SJSA1 (cell line): ENCODE data around the gene SBF2. TPM values are rescaled to one million over a fixed set of nuclear protein-coding genes. Genes with fewer than 3 reads are reported as not detected.
"Not testable (repeated sequence)": the region's sequence is repeated elsewhere in the genome, so short reads cannot be mapped to it uniquely, and the experiment has no call there.

ENCODE experiments used
- DNase-seq, 2 experiments: peaks; one replicate each; pipeline ENCODE4 v3.0.0-alpha.2; 2015 to 2020; ENCODE audit warnings: low spot score in 2 of 2, low read depth in 1 of 2
- H3K27ac ChIP-seq: fragments of 250-450 bp; sonication (Bioruptor Pico); 2 replicates; pipeline ENCODE4 v1.5.1; 2020; ENCODE audit warnings: mild to moderate bottlenecking, moderate library complexity
- H3K27me3 ChIP-seq: fragments of 250-450 bp; sonication (Bioruptor Pico); replicated peaks from 2 replicates; pipeline ENCODE4 v1.5.1; 2020; ENCODE audit warnings: mild to moderate bottlenecking, moderate library complexity
- H3K36me3 ChIP-seq: fragments of 250-450 bp; sonication (Bioruptor Pico); 2 replicates; pipeline ENCODE4 v1.5.1; 2020; ENCODE audit warnings: mild to moderate bottlenecking
- H3K4me1 ChIP-seq: fragments of 250-450 bp; sonication (Bioruptor Pico); replicated peaks from 2 replicates; pipeline ENCODE4 v1.6.1; 2021; ENCODE audit warnings: mild to moderate bottlenecking
- H3K4me3 ChIP-seq: fragments of 250-450 bp; sonication (Bioruptor Pico); 2 replicates; pipeline ENCODE4 v1.5.1; 2020; ENCODE audit warnings: mild to moderate bottlenecking
- H3K9me3 ChIP-seq: fragments of 250-450 bp; sonication (Bioruptor Pico); replicated peaks from 2 replicates; pipeline ENCODE4 v1.5.1; 2020; ENCODE audit warnings: mild to moderate bottlenecking
- total RNA-seq: library from RNA; depleted of rRNA; stranded (reverse); fragments of >200 nt; shearing (Covaris generic); gene quantifications from 2 replicates; pipeline ENCODE4 v1.2.3, GENCODE V29; 2014

SBF2 gene
- total RNA-seq, 1 experiment from 2014 or later, result 29.7 TPM

DNA sequence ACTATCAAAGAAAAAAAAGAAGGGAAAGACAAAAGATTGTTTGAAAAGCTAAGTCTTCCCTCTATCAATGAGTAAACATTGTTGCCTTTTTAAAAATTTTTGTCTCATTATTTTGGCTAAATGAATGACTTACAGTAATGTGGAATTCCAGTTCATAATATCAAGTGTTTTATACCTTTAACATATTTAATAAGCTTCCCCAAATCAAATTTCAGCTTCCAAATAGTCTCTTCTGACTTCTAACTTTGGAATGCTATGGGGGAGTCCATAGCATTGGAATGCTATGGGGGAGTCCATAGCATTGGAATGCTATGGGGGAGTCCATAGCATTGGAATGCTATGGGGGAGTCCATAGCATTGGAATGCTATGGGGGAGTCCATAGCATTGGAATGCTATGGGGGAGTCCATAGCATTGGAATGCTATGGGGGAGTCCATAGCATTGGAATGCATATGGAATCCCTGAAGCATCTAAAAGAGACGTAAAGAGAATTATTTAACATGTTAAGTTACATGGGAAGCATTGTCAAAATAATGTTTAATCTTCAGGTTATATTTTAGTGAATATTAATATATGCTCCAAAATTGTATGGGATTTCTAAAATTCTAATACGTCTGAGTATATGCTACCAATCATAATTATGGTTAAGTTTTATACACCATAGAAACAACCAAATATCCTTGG, 44.4 kb downstream of the SBF2 start:
- not testable (repeated sequence) for H3K27me3 ChIP-seq, DNase-seq, H3K27ac ChIP-seq, H3K9me3 ChIP-seq, H3K4me3 ChIP-seq, H3K36me3 ChIP-seq, H3K4me1 ChIP-seq

DNA sequence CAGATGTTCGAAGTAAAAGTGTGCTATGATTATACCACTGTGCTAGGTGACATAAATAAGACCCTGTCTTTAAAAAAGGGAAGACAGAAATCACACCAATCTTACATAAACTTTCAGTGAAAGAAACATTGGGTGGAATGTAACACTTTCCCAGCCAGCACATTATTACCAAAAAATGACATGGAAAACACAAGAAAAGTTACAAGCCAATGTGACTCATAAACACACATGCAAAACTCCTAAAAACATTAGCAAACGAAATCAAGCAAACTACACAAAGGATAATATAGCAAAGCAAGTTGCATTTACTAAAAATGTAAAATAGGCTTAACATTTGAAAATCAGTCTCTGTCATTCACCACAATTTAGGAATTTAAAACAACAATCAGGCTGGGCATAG, 47.0 kb downstream of the SBF2 start:
- Histone ChIP-seq H3K4me1 (no peaks in the 10 kb centered on the region), H3K4me3 (no peak overlapping the region), H3K9me3 (no peaks in the 10 kb centered on the region), H3K36me3 (no peaks in the 10 kb centered on the region), H3K27ac (no peak overlapping the region), H3K27me3 (no peaks in the 10 kb centered on the region)
- no peak for DNase-seq

DNA sequence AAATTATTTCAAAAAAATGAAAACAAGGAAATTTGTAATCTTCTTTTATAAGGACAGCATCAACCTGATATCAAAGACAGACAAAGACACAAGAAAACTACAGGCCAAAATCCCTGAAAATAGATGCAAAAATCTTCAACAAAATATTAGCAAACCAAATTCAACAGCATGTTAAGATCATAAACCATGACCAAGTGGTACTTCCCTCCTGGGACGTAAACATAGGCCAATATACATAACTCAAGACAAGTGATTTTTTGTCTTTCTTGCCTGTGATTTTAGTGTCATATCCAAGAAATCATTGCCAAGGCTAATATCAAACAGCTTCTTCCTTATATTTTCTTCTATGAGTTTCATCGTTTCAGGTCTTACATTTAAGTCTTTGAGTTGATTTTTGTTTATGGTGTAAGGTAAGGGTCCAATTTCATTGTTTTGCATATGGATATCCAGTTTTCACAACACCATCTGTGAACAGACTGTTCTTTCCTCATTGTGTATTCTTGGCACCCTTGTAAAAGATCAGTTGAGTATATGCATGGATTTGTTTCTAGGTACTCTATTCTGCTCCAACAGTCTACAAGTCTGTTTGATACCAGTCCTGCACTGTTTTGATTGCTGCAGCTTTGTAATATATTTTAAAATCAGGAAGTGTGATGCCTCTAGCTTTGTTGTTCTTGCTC, 50.0 kb downstream of the SBF2 start:
- no peak for DNase-seq
- H3K27ac ChIP-seq, result no peak overlapping the region
- H3K27me3 ChIP-seq, result no peaks in the 10 kb centered on the region
- no peaks in the 10 kb centered on the region for H3K4me1 ChIP-seq
- H3K36me3 ChIP-seq, result no peaks in the 10 kb centered on the region
- no peak overlapping the region for H3K4me3 ChIP-seq
- H3K9me3 ChIP-seq, result no peaks in the 10 kb centered on the region

DNA sequence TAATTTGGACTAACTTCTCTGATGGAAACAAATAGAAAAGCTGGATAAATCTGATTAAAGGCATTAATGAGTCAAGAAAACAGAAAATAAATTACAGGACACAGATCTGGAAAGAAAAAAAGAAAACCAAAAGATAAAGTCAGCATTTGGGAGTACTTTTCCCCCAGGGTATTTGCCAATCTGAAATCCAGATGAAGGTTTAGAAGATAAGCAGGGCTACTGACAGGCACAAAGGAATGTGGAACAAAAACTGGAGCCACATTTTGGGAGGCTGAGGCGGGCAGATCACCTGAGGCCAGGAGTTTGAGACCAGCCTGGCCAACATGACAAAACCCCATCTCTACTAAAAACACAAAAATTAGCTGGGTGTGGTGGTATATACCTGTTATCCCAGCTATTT, 57.2 kb downstream of the SBF2 start:
- Histone ChIP-seq H3K36me3 (peaks cover 1% of the 10 kb centered on the region; the same call in 1 of the 2 replicates), H3K4me3 (no peak overlapping the region), H3K27ac (no peak overlapping the region), H3K4me1 (no peaks in the 10 kb centered on the region), H3K9me3 (no peaks in the 10 kb centered on the region), H3K27me3 (no peaks in the 10 kb centered on the region)
- no peak for DNase-seq

DNA sequence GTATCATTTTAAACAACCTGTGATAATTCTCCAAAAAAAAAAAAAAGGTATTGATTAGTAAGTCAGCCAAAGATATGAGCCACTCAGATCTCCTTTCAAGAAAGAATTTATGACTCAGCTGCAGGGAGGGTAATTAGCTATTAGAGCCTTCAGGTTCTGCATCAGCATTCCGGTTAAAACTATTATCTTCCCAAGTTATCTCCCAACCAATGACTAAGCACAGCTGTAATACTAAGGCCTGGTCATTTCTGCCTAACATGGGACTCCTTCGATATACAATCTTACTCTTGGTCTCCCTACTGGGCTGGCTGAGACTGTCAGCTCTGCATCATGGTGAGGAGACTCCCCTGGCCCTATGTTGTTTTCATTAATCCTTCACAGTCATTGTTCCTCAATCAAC, 60.4 kb downstream of the SBF2 start:
- Histone ChIP-seq H3K27ac (no peak overlapping the region), H3K4me1 (no peaks in the 10 kb centered on the region)

DNA sequence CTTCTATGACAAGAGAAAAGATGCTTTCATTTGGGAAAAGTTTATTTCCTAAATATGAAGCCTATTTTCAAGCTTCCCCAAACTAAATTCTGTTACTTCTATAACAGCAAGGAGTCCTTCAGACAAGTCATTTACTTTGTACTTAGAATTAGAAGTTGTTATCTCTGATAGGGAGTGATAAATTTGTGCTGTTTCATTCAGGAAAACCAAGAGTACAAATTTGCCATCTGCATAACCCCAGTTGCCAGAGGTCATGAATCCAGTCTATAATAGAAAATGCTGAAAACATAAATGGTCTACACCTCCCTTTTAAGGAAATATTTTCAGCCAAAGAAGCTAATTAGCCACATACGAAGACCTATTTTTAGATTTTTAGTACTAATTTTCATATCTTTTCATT, 61.3 kb downstream of the SBF2 start:
- H3K36me3 ChIP-seq, result peaks cover 5% of the 10 kb centered on the region; the same call in 1 of the 2 replicates
- no peak for DNase-seq
- no peak overlapping the region for H3K4me3 ChIP-seq
- H3K27ac ChIP-seq, result no peak overlapping the region
- no peaks in the 10 kb centered on the region for H3K9me3 ChIP-seq
- no peaks in the 10 kb centered on the region for H3K27me3 ChIP-seq
- no peaks in the 10 kb centered on the region for H3K4me1 ChIP-seq

More for the DNA sequence above, 60.4 kb downstream of the SBF2 start:
- no peaks in the 10 kb centered on the region for H3K9me3 ChIP-seq
- no peaks in the 10 kb centered on the region for H3K27me3 ChIP-seq
- H3K36me3 ChIP-seq, result peaks cover 5% of the 10 kb centered on the region; the same call in 1 of the 2 replicates
- no peak overlapping the region for H3K4me3 ChIP-seq
- no peak for DNase-seq

DNA sequence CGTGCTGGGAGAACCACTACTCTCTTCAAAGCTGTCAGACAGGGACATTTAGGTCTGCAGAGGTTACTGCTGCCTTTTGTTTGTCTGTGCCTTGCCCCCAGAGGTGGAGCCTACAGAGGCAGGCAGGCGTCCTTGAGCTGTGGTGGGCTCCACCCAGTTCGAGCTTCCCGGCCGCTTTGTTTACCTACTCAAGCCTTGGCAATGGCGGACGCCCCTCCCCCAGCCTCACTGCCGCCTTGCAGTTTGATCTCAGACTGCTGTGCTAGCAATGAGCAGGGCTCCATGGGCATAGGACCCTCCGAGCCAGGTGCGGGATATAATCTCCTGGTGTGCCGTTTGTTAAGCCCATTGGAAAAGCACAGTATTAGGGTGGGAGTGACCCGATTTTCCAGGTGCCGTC, 62.2 kb downstream of the SBF2 start:
- not testable (repeated sequence) for H3K27me3 ChIP-seq, H3K36me3 ChIP-seq, DNase-seq, H3K27ac ChIP-seq, H3K4me3 ChIP-seq, H3K9me3 ChIP-seq, H3K4me1 ChIP-seq

DNA sequence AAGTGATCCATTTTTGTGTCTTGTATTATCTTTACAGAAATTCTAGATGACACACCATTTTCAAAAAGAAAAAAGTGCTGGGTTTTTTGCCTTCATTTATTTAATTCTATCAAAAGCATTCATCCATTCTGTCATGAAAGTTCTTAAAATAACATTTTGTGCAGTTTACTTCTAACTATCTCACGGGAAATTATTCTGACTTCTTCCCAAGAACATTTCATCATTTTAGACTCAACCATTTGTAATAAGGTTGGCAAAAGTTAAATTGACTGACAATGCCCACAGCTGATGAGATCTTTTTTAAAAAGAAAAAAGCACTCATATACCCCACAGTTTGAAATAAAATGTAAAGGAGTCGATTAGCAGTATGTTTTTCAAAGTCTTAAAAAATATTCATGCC, 68.5 kb downstream of the SBF2 start:
- Histone ChIP-seq H3K36me3 (no peaks in the 10 kb centered on the region), H3K9me3 (no peaks in the 10 kb centered on the region), H3K4me1 (no peaks in the 10 kb centered on the region), H3K27ac (no peak overlapping the region), H3K4me3 (no peak overlapping the region), H3K27me3 (no peaks in the 10 kb centered on the region)
- DNase-seq, result no peak

DNA sequence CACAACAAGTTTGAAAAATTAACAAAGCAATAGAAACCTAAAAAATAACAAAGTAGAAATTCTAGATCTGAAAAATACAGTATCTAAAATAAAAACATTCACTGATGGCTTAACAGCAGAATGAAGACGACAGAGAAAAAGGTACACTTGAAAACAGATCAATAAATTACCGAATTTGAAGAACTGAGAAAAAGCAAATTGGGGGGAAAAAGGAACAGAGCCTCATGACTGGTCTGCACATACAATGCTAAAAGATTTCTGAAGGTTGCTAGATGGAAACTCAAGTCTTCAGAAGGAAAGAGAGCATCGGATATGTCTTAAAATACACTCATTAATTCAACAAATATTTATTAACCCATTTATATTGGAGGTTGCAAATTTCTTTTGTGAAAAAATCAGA, 71.6 kb downstream of the SBF2 start:
- DNase-seq, result no peak
- Histone ChIP-seq H3K4me1 (no peaks in the 10 kb centered on the region), H3K4me3 (no peak overlapping the region)

DNA sequence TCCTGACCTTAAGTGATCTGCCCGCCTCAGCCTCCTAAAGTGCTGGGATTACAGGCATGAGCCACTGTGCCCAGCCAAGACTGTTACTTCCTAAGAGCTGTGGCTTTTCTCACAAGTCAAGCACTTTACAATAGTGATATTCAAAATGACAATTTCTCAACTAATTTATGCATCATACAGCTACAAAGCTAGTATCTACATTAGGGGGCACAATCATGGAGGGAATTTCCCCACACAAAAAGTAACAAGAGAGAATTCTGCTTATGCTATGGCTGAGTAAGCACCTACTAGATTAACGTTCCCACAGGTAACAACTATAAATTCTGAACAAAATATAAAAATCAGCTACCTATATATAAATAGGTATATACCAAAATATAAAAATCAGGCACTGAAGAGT, 72.7 kb downstream of the SBF2 start:
- no peaks in the 10 kb centered on the region for H3K4me1 ChIP-seq
- H3K36me3 ChIP-seq, result no peaks in the 10 kb centered on the region
- no peak for DNase-seq
- H3K4me3 ChIP-seq, result no peak overlapping the region
- H3K27me3 ChIP-seq, result no peaks in the 10 kb centered on the region
- no peaks in the 10 kb centered on the region for H3K9me3 ChIP-seq
- H3K27ac ChIP-seq, result no peak overlapping the region

More for the DNA sequence above, 71.6 kb downstream of the SBF2 start:
- H3K36me3 ChIP-seq, result no peaks in the 10 kb centered on the region
- no peak overlapping the region for H3K27ac ChIP-seq
- no peaks in the 10 kb centered on the region for H3K9me3 ChIP-seq
- no peaks in the 10 kb centered on the region for H3K27me3 ChIP-seq

DNA sequence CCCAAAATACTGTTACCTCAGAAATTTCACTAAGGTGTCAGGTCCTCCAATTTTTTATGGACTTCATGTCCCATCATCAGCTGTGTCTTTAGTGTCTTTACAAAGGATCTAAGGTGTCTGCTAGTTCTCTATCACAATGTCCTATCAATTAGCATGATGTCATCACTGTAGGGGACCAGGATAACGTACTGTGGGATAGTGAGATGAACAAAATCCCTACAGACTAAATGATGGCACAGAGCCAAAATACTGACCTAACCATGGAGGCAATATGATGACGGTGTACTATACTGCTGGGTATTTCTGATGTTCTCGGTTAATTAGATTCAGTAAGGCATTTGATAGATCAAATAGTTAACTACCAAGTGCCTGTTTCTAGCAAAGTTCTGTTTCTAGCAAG, 82.5 kb downstream of the SBF2 start:
- Histone ChIP-seq H3K4me3 (no peak overlapping the region), H3K9me3 (no peaks in the 10 kb centered on the region)

DNA sequence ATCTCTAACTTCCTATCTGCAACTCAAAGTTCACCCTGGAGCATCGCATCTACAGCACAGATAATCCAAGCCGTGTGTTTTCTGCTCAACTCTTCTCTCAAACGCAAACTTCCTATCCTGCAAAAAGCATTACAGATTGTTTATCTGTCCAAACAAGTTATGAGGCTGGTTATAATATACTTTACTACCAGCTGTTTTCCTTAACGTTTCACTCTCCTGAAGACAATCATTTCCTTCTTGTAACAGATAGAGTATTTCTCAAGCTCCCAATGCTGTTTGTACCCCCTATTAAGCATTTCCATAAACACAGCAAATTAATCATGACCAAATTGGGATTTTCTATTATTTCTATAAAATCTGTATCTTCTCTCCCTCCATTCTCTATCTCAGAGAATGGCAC, 84.7 kb downstream of the SBF2 start:
- no peaks in the 10 kb centered on the region for H3K27me3 ChIP-seq
- 0 out of 2 replicates have a peak, but pooled peaks cover 4% of the 10 kb centered on the region for H3K9me3 ChIP-seq
- no peak overlapping the region for H3K4me3 ChIP-seq
- H3K4me1 ChIP-seq, result peaks cover 2% of the 10 kb centered on the region; the same call in 1 of the 2 replicates
- peaks cover 4% of the 10 kb centered on the region; the same call in 1 of the 2 replicates for H3K36me3 ChIP-seq
- no peak overlapping the region for H3K27ac ChIP-seq
- no peak for DNase-seq

More for the DNA sequence above, 82.5 kb downstream of the SBF2 start:
- Histone ChIP-seq H3K27ac (no peak overlapping the region), H3K27me3 (no peaks in the 10 kb centered on the region), H3K36me3 (no peaks in the 10 kb centered on the region), H3K4me1 (no peaks in the 10 kb centered on the region)
- DNase-seq, result no peak

DNA sequence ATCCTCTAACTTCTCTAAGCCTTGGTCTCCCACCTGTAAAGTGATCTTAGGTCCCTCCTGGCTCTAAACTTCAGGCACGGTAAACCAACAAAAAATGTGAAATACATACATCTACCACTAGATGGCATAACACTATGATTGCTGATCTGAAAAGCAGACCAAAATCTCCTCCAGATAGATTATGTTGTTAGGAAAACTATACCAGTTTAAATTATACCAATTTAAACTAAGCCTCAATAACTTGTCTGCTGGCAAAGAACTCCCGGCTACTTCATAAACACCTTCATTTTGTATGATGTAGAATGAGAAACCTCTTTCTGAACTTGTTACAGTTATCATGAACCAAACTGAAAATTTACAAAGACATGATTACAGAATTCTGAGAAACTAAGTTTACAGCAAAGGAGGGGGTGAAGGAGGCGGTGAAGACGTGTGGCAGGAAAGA, 85.9 kb downstream of the SBF2 start:
- DNase-seq, result peak in 1 of 2 experiments; percentile 50
- Histone ChIP-seq H3K9me3 (peaks cover 9% of the 10 kb centered on the region; the same call in 1 of the 2 replicates), H3K27me3 (no peaks in the 10 kb centered on the region), H3K27ac (no peak overlapping the region), H3K4me3 (no peak overlapping the region), H3K36me3 (peaks cover 5% of the 10 kb centered on the region; the same call in 1 of the 2 replicates), H3K4me1 (peaks cover 2% of the 10 kb centered on the region; the same call in 1 of the 2 replicates)

DNA sequence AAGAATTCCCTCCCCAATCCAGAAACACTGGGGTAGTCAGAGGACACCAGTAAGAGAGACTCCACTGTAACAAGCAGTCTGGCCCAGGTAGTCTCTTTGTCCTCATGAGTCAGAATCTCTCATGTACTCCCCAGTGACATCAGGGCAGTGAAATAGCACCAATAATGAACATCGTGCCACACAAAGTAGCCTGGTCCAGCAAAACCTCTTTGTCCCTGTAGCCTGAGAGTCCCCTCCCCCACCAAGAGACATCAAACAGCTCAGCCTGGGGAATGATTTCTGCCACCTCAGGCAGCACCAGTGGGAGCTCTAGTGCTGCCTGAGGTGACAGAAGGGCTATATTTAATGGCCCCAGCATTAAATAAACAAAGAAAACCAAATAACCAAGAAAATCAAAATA, 88.1 kb downstream of the SBF2 start:
- Histone ChIP-seq H3K27ac (no peak overlapping the region), H3K4me1 (peaks cover 2% of the 10 kb centered on the region; the same call in 1 of the 2 replicates), H3K9me3 (peaks cover 11% of the 10 kb centered on the region; the same call in 1 of the 2 replicates), H3K4me3 (no peak overlapping the region), H3K27me3 (no peaks in the 10 kb centered on the region), H3K36me3 (peaks cover 5% of the 10 kb centered on the region; the same call in 1 of the 2 replicates)
- DNase-seq, result no peak
